K562 treated with DMSO at 1 percent for 12 hours (cell line): ENCODE measurements around the gene LMTK2. TPM values are rescaled to one million over a fixed set of nuclear protein-coding genes. Genes with fewer than 3 reads are reported as not detected.

Experiments used
- total RNA-seq: library from RNA; unstranded; fragments of 300-600 nt; gene quantifications from 2 replicates; pipeline ENCODE4 v1.2.3, GENCODE V29; 2022; ENCODE audit not compliant: insufficient read depth

The LMTK2 gene
- 2.6 and 14.7 TPM in 2 replicates for total RNA-seq

GRCh38 chr7:98106647-98107312 is at the start of gene LMTK2:
Gene LMTK2 (plus strand): TSS chr7:98106862. CDS start chr7:98107178, 316 bp downstream.

GRCh38 chr7:98211221-98211675 is 104.6 kb downstream of the LMTK2 start, which contains the start of gene BHLHA15:
Gene BHLHA15 (plus strand): TSS chr7:98211439. CDS start chr7:98212310, 871 bp downstream.

GRCh38 chr7:98251601-98252424 is 145.2 kb downstream of the LMTK2 start, which contains the start of gene TECPR1:
Gene TECPR1 (minus strand): TSS chr7:98252232. CDS start chr7:98246146, 6,086 bp downstream.

Other genes with a start within 250 kb of the LMTK2 start
- gene ASNS, start 234.5 kb upstream of the LMTK2 start, total RNA-seq = 659 and 896 TPM in 2 replicates
- not detected in 2 replicates for gene OCM2, start 116.7 kb upstream of the LMTK2 start, total RNA-seq
- 1.6 and 4.3 TPM in 2 replicates for gene BHLHA15, start 104.6 kb downstream of the LMTK2 start, total RNA-seq
- 6.8 and 29.4 TPM in 2 replicates for gene TECPR1, start 145.4 kb downstream of the LMTK2 start, total RNA-seq
- gene BRI3, start 174.8 kb downstream of the LMTK2 start, total RNA-seq = 191 and 203 TPM in 2 replicates